Hypothalamus (tissue), 51 donors: Measurements from ENCODE around the gene SIRT6.
"Not testable (repeated sequence)": the region's sequence is repeated elsewhere in the genome, so short reads cannot be mapped to it uniquely, and the experiment has no call there.

ENCODE experiments used
- DNase-seq, 51 donors: peaks; one replicate each; lab custom pipeline; 2025; lab: John Stamatoyannopoulos, UW

SIRT6 gene

DNA sequence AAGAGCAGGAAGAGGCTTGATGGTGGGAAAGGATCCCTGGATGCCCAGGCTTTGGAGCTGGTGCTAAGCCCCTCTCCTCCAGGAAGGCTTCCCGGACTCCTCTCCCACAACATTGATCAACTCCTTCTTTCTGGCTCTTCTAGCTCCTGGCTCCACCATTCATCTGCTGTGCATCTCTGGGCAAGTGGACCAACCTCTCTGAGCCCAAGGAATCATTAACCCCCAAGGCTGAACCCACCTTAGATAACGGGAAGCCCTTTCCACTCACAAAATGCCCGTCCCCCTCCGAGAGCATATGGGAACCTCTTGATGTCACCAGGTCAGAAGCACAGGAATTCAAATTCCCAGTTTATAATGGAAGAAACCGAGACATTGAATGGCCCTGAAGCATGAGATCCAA lies 5.2 kb downstream of the SIRT6 start:
- DNase-seq = no peak

DNA sequence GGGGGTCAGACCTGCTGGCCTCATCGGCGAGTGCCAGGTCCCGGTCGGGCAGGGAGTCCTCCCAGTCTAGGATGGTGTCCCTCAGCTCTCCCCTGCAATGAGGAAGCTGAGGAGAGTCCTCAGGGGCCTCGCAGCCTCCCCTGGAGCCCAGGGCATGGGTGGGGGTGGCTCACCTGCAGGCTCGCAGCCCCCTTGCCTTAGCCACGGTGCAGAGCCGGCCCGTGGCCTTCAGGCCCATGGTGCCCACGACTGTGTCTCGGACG lies 6.8 kb downstream of the SIRT6 start:
- DNase-seq = no peak

- DNase-seq = no peak
Measured at GRCh38 chr19:4174895-4175668, 7.3 kb downstream of the SIRT6 start.

- no peak for DNase-seq
Measured at GRCh38 chr19:4174213-4174894, 8.0 kb downstream of the SIRT6 start.

DNA sequence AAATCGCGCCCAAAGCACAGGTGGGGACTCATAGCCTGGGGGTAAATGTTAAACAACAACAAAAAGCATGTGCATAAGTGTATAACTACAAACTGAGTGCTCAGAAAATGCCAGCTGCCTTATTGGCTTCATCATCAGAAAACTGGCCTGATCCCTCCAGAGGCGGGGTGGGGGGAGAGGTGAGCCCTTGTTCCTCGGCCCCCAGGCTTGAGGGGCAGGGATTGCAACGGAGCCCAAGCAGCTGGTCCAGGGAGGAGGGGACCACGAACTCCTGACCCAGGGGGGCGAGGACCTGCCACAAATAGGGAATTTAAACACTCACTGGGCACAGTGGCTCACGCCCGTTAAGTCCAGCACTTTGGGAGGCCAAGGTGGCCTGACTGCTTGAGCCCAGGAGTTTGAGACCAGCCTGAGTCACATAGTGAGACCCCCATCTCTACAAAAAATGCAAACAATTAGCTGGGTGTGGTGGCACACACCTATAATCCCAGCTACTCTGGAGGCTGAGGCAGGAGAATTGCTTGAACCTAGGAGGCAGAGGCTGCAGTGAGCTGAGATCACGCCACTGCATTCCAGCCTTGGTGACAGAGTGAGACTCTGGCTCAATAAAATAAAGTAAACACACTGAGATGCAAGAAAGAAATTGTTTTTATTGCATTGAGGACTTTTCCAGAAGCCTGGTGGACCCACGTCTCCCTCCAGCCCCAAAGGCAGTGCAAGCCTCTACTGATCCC lies 8.7 kb downstream of the SIRT6 start:
- no peak for DNase-seq

DNA sequence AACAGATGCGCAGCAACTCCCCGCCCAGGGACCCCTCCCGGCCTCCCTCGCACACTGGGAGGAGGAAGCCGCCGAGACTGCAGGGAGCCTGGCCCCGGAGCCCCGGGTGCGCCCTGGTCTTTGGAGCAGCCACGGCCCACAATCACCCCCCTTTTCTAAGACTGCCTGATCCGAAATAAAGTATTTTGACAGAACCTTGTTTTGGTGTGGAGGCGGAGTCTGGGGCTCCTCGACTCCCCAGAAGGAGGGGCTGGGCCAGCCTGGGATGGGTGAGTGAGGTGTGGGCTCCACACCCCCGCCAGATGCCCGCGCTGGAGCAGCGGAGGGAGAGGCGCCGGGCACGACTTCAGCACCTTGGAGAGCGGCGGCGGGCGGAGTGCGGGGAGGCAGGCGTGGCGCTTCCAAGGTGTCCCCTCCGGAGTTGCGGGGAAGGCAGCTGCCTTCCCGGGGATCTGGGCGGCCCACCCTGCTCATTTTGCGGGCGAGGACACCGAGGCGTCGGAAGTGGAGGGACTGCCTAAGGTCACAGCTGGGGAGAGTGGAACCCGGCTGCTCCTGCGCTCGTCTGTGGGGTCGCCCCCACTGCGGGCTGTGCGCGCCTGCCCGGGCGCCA lies 9.4 kb downstream of the SIRT6 start:
- DNase-seq = peak in 10 of 51 donors; percentile 5 to 34 (median 16)

DNA sequence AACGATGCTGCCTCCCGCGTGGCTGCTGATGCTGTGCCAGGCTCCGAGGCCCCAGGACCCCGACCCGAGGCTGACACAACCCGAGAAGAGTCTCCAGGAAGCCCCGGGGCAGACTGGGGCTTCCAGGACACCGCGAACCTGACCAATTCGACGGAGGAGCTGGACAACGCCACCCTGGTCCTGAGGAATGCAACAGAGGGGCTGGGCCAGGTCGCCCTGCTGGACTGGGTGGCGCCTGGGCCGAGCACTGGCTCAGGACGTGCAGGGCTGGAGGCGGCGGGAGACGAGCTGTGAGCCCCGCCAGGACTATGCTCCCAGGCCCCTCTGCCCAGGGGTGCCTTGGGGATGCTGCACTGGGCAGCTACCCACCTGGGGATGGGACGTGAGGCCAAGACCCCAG lies 10.7 kb downstream of the SIRT6 start:
- no peak for DNase-seq

DNA sequence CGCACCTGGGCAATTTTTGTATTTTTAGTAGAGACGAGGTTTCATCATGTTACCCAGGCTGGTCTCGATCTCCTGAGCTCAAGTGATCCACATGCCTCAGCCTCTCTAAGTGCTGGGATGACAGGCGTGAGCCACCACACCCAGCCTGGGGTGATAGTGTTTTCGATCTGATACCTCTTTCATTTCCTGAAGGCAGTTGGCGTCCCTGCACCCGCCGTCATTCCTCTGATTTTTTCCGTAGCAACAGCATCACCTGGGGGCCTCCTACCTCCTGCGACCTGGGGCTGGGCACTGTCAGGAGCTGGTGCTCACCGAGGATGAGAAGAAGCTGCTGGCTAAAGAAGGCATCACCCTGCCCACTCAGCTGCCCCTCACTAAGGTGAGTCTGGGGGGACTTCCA lies 18.1 kb downstream of the SIRT6 start:
- DNase-seq = no peak

GRCh38 chr19:4161415-4162077 lies 20.8 kb downstream of the SIRT6 start:
- DNase-seq = no peak

- DNase-seq = not testable (repeated sequence)
Measured at GRCh38 chr19:4157971-4158370, 24.4 kb downstream of the SIRT6 start.

- no peak for DNase-seq
Measured at GRCh38 chr19:4157164-4157563, 25.2 kb downstream of the SIRT6 start.

DNA sequence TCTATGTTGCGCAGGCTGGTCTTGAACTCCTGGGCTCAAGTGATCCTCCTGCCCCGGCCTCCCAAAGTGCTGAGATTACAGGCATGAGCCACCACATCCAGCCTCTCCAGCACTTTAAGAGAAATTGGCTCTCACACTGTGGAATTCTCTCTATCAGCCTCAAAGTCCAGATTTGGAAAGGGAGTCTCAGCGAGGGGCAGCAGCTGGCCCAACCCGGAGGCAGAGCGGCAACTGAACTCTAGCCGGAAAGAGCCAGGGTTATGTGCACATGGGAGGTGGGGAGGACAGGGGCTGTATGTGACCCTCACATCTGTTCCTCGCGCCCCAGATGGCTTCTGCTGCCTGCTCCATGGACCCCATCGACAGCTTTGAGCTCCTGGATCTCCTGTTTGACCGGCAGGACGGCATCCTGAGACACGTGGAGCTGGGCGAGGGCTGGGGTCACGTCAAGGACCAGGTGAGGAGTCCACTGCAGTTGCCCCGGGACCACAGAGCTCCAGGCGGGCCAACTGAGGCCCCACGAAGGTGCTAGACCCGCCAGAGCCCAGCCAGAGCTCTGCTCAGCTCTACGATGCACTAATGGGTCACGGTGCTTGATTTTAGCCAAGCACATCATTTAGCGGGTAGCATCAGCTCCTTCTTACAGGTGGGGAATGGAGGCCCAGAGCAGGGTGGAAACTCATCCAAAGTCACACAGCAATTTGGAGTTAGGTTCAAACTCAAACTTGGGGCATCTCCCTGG lies 27.6 kb downstream of the SIRT6 start:
- no peak for DNase-seq

- DNase-seq = no peak
Measured at GRCh38 chr19:4152241-4152998, 29.9 kb downstream of the SIRT6 start.

DNA sequence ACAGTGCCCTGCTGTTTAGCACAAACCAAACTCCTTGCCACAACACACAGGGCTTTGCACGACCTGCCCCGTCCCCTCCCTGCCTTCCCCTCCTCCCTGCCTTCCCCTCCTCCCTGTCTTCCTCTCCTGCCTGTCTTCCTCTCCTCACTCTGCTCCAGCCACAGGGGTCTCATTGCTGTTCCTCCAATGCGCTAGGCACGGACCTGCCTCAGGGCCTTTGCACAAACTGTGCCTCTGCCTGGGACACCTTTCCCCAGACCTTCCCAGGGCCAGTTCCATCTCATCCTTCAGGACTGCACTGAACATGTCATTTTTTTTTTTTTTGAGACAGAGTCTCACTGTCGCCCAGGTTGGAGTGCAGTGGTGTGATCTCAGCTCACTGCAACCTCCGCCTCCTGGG lies 30.7 kb downstream of the SIRT6 start:
- no peak for DNase-seq

DNA sequence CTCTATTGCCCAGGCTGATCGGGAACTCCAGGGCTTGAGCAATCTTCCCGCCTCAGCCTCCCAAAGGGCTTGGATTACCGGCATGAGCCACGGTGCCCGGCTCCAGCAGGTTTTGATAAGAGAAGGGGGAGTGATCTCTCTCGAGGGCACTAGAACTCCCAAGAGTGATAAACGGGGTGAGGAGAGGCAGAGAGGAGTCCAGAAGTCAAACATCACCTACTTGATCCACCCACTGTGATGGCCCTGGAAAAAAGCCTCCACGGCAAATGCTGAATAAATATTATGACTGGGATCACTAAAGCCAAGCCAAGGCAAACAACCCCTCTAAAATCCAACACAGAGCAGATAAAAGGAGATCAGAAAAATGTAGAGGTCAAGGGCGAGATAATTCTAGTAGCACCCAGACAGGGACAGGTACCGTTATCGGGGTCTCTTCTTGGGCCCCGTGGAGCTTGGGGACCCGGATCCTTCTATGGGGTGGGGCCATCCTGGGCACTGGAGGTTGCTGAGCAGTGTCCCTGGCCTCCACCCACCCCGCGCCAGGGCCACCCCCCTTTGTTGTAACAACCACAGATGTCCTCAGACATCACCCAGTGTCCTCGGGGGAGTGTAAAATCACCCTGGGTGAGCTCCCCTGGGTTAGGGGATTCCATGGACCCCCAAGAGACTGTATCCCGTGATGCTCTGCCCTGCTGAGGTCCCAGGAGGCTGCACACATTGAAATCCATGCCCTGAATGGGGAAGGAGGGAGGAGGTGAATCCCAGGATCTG lies 32.7 kb downstream of the SIRT6 start:
- no peak for DNase-seq

DNA sequence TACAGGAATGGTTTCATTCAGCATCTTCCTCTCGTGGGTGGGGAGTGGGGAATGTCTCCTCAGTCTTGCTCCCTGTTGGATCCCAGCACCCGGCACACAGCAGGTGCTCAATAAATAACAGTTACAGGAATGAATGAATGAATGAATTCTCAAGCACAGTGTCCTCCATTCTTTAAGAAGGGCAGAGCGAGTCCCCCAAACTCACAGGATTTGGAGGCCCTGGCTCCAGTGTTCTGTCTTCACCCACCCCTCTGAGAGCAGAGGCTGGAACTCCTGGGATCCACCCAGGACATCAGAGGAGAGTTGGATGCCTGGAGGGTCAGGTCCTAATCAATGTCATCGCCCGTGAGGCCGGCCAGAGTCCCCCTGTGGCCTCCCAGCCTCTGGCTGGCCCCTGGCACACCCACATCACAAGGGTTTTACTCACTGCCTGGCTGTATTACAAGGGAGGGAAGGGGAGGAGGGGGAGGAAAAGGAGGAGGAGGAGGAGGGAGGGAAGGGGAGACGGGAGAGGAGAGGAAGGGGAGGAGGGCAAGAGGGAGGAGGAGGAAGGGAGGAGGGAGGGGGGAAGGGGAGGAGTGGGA lies 37.6 kb downstream of the SIRT6 start:
- DNase-seq = no peak

GRCh38 chr19:4142916-4143315 lies 39.4 kb downstream of the SIRT6 start:
- not testable (repeated sequence) for DNase-seq

DNA sequence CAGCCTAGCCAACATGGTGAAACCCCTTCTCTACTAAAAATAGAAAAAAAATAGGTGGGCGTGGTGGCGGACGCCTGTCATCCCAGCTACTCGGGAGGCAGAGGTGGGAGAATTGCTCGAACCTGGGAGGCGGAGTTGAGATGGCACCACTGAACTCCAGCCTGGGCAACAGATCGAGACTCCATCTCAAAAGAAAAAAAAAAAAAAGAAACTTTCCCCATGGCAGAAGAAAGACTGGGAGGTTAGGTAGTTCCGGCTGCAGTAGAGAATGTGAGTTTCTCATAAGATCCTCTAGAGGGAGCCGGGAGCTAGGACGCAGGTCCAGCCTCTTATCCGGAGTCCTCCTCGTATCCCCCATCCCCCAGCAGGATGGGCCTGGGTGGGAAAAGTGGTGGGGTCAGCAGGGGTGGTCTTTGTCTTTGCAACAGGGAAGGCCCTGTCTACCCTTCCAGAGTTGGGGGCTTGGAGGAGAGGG lies 42.1 kb downstream of the SIRT6 start:
- DNase-seq = peak in 8 of 51 donors; percentile 1 to 24 (median 10)
